Left lobe of liver (tissue), 2 donors: ENCODE measurements around the gene ALKBH7. TPM values are rescaled to one million over a fixed set of nuclear protein-coding genes. Genes with fewer than 3 reads are reported as not detected.
"Not testable (repeated sequence)": the region's sequence is repeated elsewhere in the genome, so short reads cannot be mapped to it uniquely, and the experiment has no call there.

Experiments
- ATAC-seq: fragments of 200-7000 bp; cut with Tn5 transposase; one replicate; pipeline ENCODE4 v1.9.1; 2020; ENCODE audit warnings: mild to moderate bottlenecking, moderate library complexity
- DNase-seq: peaks from one replicate; pipeline ENCODE4 v3.0.0-alpha.2; 2020; ENCODE audit warnings: low spot score
- total RNA-seq: library from RNA; stranded (reverse); gene quantifications from one replicate; pipeline ENCODE4 v1.2.1, GENCODE V29; 2021
- donor health status: DM: no; HTN: no; CAD: no; lungs with moderate emphysema.
- donor health status: DM: no; HTN: yes; CAD: no.

Gene ALKBH7
- total RNA-seq, 1 donor from 2014 or later: 83.9 TPM

DNA sequence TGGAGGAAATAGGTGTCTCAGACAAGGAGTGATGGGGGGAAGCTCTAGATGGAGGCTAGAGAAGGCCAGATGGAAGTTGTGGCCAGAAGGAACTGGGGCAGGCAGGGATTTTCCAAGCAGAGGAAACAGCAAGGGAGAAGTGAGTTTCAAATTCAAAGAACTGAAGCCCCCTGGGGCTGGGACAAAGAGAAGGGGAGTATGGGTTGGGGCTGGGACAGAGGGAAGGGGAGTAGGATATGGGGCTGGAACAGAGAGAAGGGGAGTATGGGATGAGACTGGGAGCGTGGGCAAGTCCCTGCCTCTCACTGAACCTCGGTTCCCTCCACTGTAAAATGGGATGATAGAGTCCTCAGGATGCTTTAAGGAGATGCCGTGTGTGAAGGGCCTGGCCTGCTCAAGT lies 22.2 kb downstream of the ALKBH7 start:
- DNase-seq (no peak), ATAC-seq (no peak)

GRCh38 chr19:6396305-6396704 lies 23.7 kb downstream of the ALKBH7 start:
- no peak for ATAC-seq
- no peak for DNase-seq

DNA sequence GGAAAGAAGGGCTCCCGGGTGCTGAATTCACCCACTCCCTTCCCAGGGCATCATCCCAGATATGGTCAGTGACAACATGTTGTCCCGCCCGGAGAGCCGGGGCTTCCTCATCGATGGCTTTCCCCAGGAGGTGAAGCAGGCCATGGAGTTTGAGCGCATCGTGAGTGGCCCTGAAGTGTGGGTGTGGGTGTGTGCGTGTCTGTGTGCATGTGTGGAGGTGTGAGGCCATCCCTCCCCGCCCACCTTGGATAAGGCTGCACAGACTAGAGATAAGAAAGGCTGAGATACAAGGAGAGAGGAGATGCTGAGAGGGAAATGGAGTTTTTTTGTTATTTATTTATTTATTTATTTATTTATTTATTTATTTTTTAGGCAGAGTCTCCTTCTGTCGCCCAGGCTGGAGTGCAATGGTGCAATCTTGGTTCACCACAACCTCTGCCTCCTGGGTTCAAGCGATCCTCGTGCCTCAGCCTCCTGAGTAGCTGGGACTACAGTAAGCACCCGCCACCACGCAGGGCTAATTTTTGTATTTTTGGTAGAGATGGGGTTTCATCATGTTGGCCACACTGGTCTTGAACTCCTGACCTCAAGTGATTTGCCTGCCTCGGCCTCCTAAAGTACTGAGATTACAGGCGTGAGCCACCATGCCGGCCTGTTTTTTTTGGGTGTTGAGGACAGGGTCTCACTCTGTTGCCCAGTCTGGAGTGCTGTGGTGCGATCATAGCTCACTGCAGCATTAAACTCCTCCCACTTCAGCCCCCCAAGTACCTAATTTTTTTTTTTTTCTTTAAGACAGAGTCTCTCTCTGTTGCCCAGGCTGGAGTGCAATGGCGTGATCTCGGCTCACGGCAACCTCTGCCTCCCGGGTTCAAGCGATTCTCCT lies 27.7 kb downstream of the ALKBH7 start:
- ATAC-seq, DNase-seq: not testable (repeated sequence)

DNA sequence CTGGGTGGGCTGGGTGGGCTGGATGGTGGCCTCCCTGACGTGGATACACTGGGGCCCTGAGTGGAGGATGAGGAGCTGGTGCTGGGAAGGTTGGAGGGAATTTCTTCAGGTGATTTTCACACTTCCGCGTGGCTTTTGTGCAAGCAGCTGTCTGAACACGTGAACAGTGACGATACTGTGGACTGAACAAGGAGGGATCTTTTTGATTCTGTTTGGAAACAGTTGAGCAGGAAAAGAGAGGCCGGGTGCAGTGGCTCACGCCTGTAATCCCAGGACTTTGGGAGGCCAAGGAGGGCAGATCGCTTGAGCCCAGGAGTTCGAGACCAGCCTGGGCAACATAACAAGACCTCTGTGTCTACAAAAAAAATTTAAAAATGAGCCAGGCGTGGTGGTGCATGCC lies 29.5 kb downstream of the ALKBH7 start:
- no peak for DNase-seq
- ATAC-seq: no peak

GRCh38 chr19:6402837-6403608 lies 30.4 kb downstream of the ALKBH7 start:
- peak; percentile 18 for ATAC-seq
- DNase-seq: no peak

DNA sequence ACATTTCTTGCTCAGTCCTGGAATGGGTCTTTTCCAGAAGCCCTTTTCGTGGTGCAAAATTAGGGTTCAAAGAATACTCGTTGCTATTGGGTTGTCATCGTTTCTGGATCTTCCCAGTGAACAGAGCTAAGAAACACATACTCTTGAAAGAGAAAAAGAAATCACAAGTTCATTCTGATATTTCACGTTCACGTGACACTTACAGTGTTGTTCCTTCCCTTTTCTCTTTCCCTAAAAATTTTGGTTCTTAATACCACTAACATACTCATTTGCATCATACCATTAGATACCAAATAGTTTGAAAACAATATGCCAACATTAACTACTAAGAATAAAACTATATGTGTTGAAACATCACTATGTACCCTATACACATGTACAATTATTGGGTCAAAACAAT lies 33.8 kb downstream of the ALKBH7 start:
- ATAC-seq: no peak

DNA sequence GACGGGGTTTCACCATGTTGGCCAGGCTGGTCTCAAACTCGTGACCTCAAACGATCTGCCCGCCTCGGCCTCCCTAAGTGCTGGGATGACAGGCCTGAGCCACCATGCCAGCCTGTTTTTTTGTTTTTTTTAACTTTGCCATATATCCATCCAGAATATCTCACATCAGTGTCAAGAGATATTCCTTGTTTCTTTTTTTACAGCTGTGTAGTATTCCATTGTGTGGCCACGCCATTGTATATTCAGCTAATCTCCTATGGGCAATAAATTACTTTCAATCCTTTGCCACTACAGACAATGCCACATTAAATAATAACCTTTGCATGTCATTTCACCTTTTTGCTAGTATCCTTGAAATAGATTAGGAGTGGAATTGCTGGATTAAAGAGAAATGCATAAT lies 36.8 kb downstream of the ALKBH7 start:
- ATAC-seq (no peak), DNase-seq (no peak)

More for the DNA sequence above, 33.8 kb downstream of the ALKBH7 start:
- no peak for DNase-seq

DNA sequence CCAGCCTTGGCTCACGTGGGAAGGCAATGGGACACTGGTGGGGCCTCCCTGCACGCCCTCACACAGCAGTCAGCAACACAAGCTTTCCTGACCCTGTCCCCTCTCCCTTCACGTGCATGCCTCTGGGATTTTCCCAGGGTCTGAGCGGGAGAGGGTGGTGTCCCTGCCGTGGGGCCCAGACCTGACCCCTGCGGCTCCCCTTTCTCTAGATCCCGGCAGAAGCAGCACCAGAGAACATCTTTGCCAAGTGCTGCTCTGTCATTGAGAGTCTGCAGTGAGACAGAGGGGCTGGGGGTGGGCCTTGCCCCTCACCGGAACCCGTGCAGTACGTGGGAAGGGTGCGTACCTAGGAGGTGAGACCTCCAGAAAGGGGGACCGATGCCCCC lies 39.5 kb downstream of the ALKBH7 start:
- ATAC-seq: peak; percentile 8
- no peak for DNase-seq

DNA sequence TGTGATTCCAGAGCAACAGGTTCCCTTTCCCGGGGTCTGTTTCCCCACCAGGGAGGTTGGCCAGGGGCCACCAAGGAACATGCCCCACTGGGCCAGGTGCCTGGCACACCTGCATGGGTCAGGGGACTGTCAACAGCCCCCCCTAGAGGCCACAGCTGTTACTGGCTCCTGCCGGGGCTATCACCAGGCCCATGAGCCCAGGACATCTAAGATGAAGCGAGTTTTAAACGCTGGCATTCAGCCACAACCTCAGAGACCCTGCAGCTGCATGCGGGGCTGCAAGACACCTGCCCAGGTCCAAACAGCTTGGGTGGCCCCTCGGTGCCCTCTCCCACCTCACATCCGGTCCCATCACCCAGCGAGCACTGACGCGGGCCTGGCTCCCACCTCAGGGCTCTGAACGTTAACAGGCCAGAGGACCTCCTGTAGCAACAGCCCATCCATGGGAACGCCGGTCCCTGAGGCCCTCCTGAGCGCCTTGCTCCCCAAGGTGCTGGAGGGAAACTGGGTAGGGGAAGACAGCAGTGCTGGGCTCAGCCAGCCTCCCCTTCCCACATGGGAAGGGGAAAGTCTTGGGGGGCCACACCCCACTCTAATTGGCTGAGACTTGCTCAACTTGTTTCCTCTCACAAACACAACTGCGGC lies 40.0 kb downstream of the ALKBH7 start:
- DNase-seq (peak; percentile 55), ATAC-seq (peak; percentile 71)

DNA sequence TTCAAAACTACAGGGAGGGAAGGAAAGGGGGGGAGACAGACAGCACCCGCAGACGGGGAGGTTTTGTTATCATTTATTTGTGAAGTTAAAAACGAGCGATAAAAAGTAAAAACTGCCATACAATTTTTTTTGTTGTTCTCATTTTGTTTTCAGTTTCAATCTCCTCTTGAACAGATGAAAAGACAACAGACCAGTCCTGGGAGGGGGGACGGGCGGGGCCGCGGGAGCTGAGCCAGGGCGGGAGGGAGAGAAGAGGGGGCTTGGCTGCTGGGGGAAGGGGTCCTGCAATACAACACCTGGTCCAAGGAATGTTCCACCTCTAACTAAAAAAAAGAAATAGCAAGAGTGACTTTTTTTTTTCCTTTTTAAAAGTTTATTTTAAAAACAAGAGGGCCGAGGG lies 40.7 kb downstream of the ALKBH7 start:
- DNase-seq (no peak), ATAC-seq (no peak)

GRCh38 chr19:6413721-6414643 lies 41.4 kb downstream of the ALKBH7 start:
- DNase-seq (no peak), ATAC-seq (no peak)

DNA sequence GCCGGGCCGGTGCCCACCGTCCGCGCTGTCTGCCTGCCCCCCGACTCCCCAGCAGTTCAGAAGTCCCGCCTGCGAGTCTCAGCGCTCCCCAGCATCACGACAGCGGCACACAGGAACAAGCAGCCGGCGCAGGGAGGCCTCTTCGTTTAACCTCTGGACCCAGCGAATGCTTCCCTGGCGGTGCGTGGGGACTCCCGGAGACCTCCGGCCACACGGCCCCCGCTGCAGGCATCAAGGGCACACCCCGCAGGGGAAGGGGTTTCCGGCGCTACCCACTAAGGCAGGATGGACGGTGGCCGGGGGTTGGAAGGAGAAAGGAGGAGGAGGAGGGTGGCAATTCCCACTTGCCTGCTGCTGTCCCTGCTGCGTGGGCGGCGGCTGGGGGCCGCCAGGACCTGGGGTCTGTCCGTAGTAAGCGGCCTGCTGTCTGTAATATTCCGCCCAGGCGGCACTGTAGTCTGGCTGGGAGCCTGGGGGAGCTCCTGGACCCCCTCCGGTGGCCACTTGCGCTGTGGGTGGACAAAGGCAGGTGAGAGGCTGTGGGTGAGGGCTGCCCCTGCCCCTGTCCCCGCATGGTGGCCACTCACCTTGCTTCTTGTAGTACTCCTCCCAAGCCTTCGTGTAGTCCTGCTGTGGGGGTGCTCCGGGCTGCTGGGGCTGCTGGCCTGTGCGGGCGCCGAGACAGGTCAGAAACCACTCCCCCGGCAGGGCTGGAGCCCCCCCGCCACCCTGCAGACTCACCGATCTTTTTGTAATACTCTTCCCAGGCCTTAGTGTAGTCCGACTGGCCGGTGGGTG lies 42.4 kb downstream of the ALKBH7 start:
- no peak for DNase-seq
- no peak for ATAC-seq

DNA sequence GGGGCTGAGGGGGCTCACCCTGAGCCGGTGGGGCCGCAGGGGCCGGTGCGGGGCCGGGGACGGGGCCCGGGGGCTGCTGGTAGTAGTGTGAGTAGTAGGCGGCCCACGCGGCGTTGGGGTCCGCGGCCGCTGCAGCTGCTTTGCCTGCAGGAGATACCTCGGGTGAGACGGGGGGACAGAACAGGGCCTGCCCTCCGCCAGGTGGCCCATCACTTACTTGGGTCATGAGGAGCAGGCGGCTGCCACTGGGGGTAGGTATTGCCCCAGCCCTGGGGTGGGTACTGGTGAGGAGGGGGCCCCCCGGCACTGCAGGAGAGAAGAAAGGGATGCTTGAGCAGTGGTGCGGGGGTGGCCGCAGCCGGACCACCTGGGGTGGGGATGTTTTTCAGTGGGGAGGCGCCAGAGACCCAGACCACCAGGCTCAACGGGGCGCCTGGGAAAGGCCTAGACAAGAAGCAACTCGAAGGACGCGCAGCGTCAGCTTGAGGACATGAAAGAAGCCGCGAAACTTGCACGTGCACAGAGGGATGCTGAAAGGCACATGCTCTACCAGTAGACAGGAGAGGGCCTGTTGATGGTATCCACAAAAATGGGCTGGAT lies 43.1 kb downstream of the ALKBH7 start:
- DNase-seq: no peak
- ATAC-seq: no peak

DNA sequence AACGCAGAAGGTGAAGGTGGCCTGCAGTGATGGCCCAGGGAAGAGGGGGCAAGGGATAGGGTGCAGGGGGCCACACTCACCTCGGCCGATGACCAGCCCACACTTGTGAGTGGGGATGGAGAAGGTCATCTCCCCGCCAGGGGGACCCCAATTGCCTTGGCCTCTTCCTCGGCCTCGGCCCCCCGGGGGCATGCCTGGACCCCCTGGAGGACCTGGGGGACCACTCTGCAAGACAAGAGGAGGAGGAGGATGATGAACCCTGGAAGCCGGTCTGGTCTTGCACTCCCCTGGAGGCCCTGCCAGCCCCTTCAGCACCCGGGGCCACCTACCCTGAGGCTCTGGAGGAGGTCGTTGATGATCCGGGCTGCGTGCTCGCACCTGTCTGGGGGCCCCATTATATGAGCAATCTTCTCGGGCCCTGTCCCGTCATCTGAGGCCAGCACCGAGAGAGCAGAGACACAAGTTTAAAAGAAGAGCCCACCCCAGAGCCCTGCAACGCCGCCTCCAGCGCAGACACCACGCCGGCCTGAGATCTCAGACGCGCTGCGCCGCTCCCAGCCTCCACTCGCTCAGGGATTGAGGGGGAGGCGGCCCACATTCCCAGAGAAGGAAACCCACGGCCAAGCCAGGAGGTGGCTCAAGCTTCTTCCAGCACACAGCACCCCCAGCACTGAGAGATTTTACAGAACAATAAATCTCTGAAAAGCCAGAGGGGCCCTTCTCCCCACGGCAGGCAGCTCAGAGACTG lies 44.2 kb downstream of the ALKBH7 start:
- DNase-seq (no peak), ATAC-seq (no peak)

DNA sequence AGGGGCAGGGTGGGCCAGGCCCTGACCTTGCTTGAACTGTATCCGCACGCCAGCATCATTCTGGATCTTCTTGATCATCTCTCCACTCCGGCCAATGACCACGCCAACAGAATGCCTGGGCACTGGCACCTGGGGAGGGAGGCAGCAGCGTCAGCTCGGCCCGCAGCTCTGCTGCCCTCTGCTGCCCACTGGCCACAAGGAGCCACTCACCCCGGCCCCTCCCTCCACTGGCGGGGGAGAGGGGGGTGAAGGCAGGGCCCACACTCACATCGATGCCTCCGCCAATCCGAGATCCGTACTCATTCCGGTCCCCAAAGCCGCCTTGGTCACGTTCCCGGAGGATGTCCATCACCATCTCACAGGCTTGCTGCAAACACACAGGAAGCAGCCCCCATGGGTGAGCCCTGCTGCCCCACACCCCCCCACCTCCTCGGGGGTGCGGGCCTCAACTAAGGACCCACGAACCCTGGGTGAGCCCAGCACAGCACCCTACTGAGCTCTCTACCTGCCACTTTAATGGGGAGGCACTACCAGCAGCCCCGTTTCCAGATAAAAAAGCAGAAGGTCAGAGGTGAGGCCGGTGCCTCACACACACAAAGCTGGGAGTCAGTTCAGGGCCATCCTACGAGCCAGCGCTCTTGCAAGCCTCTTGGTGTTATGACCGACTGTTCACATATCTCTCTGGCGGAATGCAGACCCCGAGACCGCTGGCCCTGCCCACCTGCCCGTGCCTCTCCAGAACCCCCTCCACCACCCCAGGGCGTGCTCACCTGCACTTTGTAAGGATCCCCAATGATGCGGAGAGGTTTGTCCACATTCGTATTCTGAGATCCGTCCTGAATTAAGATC lies 45.3 kb downstream of the ALKBH7 start:
- DNase-seq (no peak), ATAC-seq (peak; percentile 72)

- no peak for DNase-seq
- ATAC-seq: no peak
Observed at GRCh38 chr19:6418562-6418932, 46.0 kb downstream of the ALKBH7 start.

DNA sequence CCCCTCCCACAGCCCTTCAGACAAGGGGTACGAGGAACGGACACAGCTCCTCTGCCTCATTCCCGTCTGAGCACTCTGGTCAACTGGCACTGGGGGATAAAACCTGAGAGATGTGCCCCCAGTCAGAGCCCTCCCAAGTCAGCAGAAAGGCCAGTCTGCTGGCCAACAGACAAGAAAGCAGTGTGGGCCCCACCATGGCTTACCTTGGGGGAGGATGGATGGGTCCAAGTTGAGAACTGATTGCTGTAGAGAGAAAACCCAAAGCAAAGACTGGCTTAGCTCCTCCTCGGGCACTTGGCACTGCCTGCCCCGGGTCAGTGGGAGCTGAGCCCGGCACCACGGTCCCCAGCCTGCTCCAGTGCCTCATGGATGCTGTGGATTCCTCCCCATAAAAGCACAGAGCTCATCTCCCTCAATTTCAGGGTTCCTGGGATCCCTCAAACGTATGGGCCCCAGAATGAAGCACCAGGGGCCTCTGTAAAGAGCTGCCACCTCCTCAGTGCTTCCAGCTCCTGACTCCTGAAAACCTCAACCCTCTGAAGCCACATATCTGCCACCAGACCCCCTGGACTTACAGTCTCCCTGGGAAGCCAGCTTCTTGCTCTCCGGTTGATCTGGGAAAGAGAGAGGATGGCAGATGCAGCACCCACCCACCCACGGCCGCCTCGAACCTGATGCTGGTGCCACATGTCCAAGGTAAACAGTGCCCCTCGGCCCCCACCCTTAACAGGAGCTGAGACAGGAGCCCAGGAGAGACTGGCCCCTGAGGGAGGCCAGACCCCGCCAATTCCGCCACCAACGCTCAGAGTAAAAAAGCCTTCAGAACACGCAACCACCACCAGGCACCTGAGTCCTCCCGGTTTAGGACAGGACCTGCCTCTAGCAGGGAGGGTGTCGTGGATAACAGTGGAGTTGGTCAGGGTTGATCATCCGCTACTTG lies 48.8 kb downstream of the ALKBH7 start:
- ATAC-seq (no peak), DNase-seq (no peak)
